ENCODE results near the gene C21orf58.

GRCh38 chr21:46304437-46304836 lies 19.2 kb downstream of the C21orf58 start:
- TF ChIP-seq YY1 (IDR thresholded peaks at IDR 0.05; ENCODE audit: insufficient read depth, insufficient read length) (no peak), ZNF274 (IDR thresholded peaks at IDR 0.05; ENCODE audit: low read depth, low read length) (no peak)
